GM12878 (cell line): Measurements from ENCODE around the gene NR6A1. TPM values are rescaled to one million over a fixed set of nuclear protein-coding genes. Genes with fewer than 3 reads are reported as not detected.

Experiments
- ATAC-seq: fragments of 200-7000 bp; cut with Tn5 transposase; 3 replicates; pipeline ENCODE4 v1.9.1; 2020; ENCODE audit warnings: mild to moderate bottlenecking, moderate library complexity
- BruUV-seq: library from RNA; stranded (reverse); fragments of 400-500 nt; replicated peaks from 2 replicates; lab custom pipeline; 2021; lab: Mats Ljungman, UMichigan
- CTCF ChIA-PET: fragments of 300-600 bp; sonication (Branson Sonifier 250); formaldehyde crosslinking; extraction: SDS; loops from one replicate; lab custom pipeline; 2021; ENCODE audit warnings: inconsistent platforms; lab: Yijun Ruan, JAX
- POLR2A ChIA-PET: fragments of 350-600 bp; formaldehyde crosslinking; extraction: SDS; loops from one replicate; lab custom pipeline; 2021; ENCODE audit warnings: inconsistent platforms; lab: Charles Lee
- RAD21 ChIA-PET: fragments of 300-600 bp; sonication (Branson Sonifier 250); formaldehyde crosslinking; loops from one replicate; lab custom pipeline; 2023; ENCODE audit warnings: antibody characterized with exemption; ENCODE audit not compliant: unreplicated experiment; lab: Charles Lee
- SMC1A ChIA-PET: fragments of 300-600 bp; sonication (Branson Sonifier 250); formaldehyde crosslinking; loops from one replicate; lab custom pipeline; 2023; ENCODE audit not compliant: unreplicated experiment, uncharacterized antibody; lab: Charles Lee
- DNase-seq: peaks from one replicate; pipeline ENCODE4 v3.0.0-alpha.2; 2011; ENCODE audit warnings: low read depth, low spot score
- FAIRE-seq: peaks from 3 replicates; lab custom pipeline; 2011; peaks lifted over from hg19 to GRCh38; lab: Jason Lieb, UNC
- H2AFZ ChIP-seq: 2 replicates; pipeline ENCODE4 v1.6.0; 2011; ENCODE audit warnings: low read depth, low read length, control low read depth; ENCODE audit not compliant: control insufficient read depth
- H3K27ac ChIP-seq: 2 replicates; pipeline ENCODE4 v1.5.1; 2011; ENCODE audit warnings: control low read depth; ENCODE audit not compliant: control insufficient read depth, insufficient read depth
- H3K27me3 ChIP-seq, 2 experiments: replicated peaks in 1 of 2; 2 replicates each; pipeline versions ENCODE4 v1.6.0 to v1.6.1; 2011; ENCODE audit warnings: low read length in 1 of 2; ENCODE audit not compliant: control insufficient read depth in 2 of 2, insufficient read depth in 2 of 2
- H3K36me3 ChIP-seq, 2 experiments: 2 replicates each; pipeline ENCODE4 v1.5.1; 2011; ENCODE audit warnings: low read length in 1 of 2; ENCODE audit not compliant: control insufficient read depth in 2 of 2, insufficient read depth in 2 of 2
- H3K4me1 ChIP-seq: 2 replicates; pipeline ENCODE4 v1.6.1; 2011; ENCODE audit warnings: mild to moderate bottlenecking, low read length, moderate library complexity, mixed read lengths; ENCODE audit not compliant: control insufficient read depth, insufficient read depth
- H3K4me2 ChIP-seq: 2 replicates; pipeline ENCODE4 v1.6.0; 2011; ENCODE audit warnings: control low read depth; ENCODE audit not compliant: control insufficient read depth, insufficient read depth
- H3K4me3 ChIP-seq: fragments of 200-600 bp; sonication (generic); 2 replicates; pipeline ENCODE4 v1.5.1; 2016
- H3K79me2 ChIP-seq: 2 replicates; pipeline ENCODE4 v1.6.0; 2011; ENCODE audit warnings: low read length; ENCODE audit not compliant: control insufficient read depth, insufficient read depth
- H3K9ac ChIP-seq: 2 replicates; pipeline ENCODE4 v1.8.0; 2011; ENCODE audit warnings: low read length, control low read depth, mixed read lengths; ENCODE audit not compliant: control insufficient read depth, insufficient read depth
- H3K9me3 ChIP-seq: replicated peaks from 3 replicates; pipeline ENCODE4 v1.5.1; 2011; ENCODE audit warnings: mild to moderate bottlenecking, low read length; ENCODE audit not compliant: control insufficient read depth, insufficient read depth
- H4K20me1 ChIP-seq: 2 replicates; pipeline ENCODE4 v1.6.0; 2011; ENCODE audit not compliant: control insufficient read depth, insufficient read depth
- ESRRA ChIP-seq: IDR thresholded peaks from 2 replicates; pipeline ENCODE4 v1.6.1; 2012; ENCODE audit warnings: mild to moderate bottlenecking, low read length, improper control_type of control experiment
- ETV6 ChIP-seq, 2 experiments: fragments of 450-650 bp in 1 of 2; IDR thresholded peaks in 1 of 2; conservative IDR thresholded peaks in 1 of 2; 2 replicates each; pipeline ENCODE4 v1.6.1; 2014; ENCODE audit warnings: antibody characterized with exemption in 1 of 2, borderline replicate concordance in 1 of 2, low read depth in 1 of 2, mild to moderate bottlenecking in 1 of 2, moderate library complexity in 1 of 2
- JUND ChIP-seq: IDR thresholded peaks from 2 replicates; pipeline ENCODE4 v1.6.1; 2012; ENCODE audit warnings: low read depth, mild to moderate bottlenecking, low read length, improper control_type of control experiment, moderate library complexity
- PAX5 ChIP-seq: IDR thresholded peaks from 2 replicates; pipeline ENCODE4 v1.6.1; 2011; ENCODE audit warnings: low read depth, low read length, borderline replicate concordance
- RCOR1 ChIP-seq: conservative IDR thresholded peaks from 2 replicates; pipeline ENCODE4 v1.6.1; 2012; ENCODE audit warnings: low read depth, low read length, improper control_type of control experiment
- SIX5 ChIP-seq: IDR thresholded peaks from 2 replicates; pipeline ENCODE4 v1.6.1; 2011; ENCODE audit warnings: mild to moderate bottlenecking, low read depth, low read length, moderate library complexity; ENCODE audit not compliant: severe bottlenecking
- TAF1 ChIP-seq: IDR thresholded peaks from 2 replicates; pipeline ENCODE4 v1.6.1; 2011; ENCODE audit warnings: mild to moderate bottlenecking, low read depth, low read length, borderline replicate concordance
- TBL1XR1 ChIP-seq: IDR thresholded peaks from 2 replicates; pipeline ENCODE4 v1.6.1; 2012; ENCODE audit warnings: low read depth, low read length, improper control_type of control experiment
- ZNF384 ChIP-seq: IDR thresholded peaks from 2 replicates; pipeline ENCODE4 v1.6.1; 2012; ENCODE audit warnings: low read depth, mild to moderate bottlenecking, low read length, improper control_type of control experiment, borderline replicate concordance
- WGBS: methylation state at CpG from one replicate; pipeline ENCODE4 v1.1.6; 2016; ENCODE audit warnings: low lambda C conversion rate; ENCODE audit not compliant: insufficient replicate concordance, insufficient coverage; ENCODE audit errors: missing lambda C conversion rate; 5-methylcytosine and 5-hydroxymethylcytosine counted together
- in situ Hi-C: fragments of 300-500 bp; cut with MboI; formaldehyde crosslinking; loops from 9 replicates; pipeline ENCODE4 v1.14.3; 2018; ENCODE audit warnings: mixed read lengths
- intact Hi-C: fragments of 100-400 bp; cut with micrococcal nuclease; formaldehyde crosslinking; loops from one replicate; pipeline ENCODE4 v1.14.2; 2022; ENCODE audit not compliant: unreplicated experiment
- polyA plus RNA-seq, 11 experiments: library from polyadenylated mRNA; depleted of rRNA in 4 of 11; unstranded in 6 of 11; stranded (reverse) in 5 of 11; fragments of >200 nt; fragmentation: Nextera tagmentation in 4 of 11; fragmentation: Illumina TruSeq in 1 of 11; extraction: Ambion mirVana in 4 of 11; extraction: Trizol in 1 of 11; gene quantifications; 1 replicate in 1 of 11; 2 replicates in 10 of 11; pipeline versions ENCODE4 v1.2.1 to v1.2.3, GENCODE V29; 2011 to 2016; ENCODE audit warnings: inconsistent platforms in 2 of 11, missing spikeins in 2 of 11, low read depth in 1 of 11
- total RNA-seq, 4 experiments: library from RNA; depleted of rRNA in 3 of 4; stranded (reverse); fragments of >200 nt in 3 of 4; fragmentation: Illumina TruSeq in 1 of 4; extraction: Trizol in 1 of 4; gene quantifications; 2 replicates each; pipeline versions ENCODE4 v1.2.1 to v1.2.3, GENCODE V29; 2013 to 2021
- TF ChIP-seq, protein P1 (sequence below): IDR thresholded peaks from 2 replicates; pipeline ENCODE4 v1.6.1; 2011; ENCODE audit warnings: borderline replicate concordance, low read depth, mild to moderate bottlenecking, moderate library complexity, low read length; ENCODE audit not compliant: insufficient read depth, poor library complexity, severe bottlenecking
- TF ChIP-seq, protein P2 (sequence below): IDR thresholded peaks from 2 replicates; pipeline ENCODE4 v1.6.1; 2011; ENCODE audit warnings: mild to moderate bottlenecking, low read depth, low read length, moderate library complexity; ENCODE audit not compliant: insufficient replicate concordance
- TF ChIP-seq, protein P3 (sequence below): IDR thresholded peaks from 2 replicates; pipeline ENCODE4 v1.6.1; 2011; ENCODE audit warnings: low read depth, mild to moderate bottlenecking, low read length, moderate library complexity, borderline replicate concordance; ENCODE audit errors: extremely low read depth
- TF ChIP-seq, protein P4 (sequence below): fragments of 150-350 bp; IDR thresholded peaks from 2 replicates; pipeline ENCODE4 v1.6.1; 2016; ENCODE audit warnings: low read depth, low read length

The NR6A1 gene
- total and polyA plus RNA-seq, 10 of the 15 experiments (the other 5 are each of a cell fraction or from before 2014, with no cell fraction given), result 1.2 to 9.2 (median 4.6) TPM

DNA sequence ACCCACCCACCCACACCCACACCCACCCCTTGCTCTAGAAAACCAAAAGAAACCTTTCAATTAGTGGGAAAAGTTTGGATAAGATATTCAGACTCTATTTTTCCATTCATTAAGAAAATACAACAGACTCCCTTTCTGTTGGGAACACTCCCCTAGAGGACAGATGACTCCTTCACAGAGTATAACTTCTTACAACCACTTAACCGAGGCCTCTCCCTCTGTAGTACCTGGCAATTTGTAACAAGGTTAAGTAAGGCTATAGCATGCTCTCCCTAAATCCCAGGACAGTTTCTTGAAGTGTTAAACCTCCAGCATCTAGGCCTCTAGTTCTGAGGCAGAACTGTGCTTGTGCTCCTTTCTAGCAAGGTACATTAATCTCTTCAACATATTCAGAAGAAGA is 188.0 kb downstream of the NR6A1 start:
- no peak for FAIRE-seq
- Histone ChIP-seq H3K4me3 (no peak overlapping the region), H4K20me1 (no peaks in the 10 kb centered on the region), H3K27ac (no peak overlapping the region), H3K9me3 (no peaks in the 10 kb centered on the region), H3K4me2 (no peak overlapping the region), H3K4me1 (no peaks in the 10 kb centered on the region), H3K79me2 (no peaks in the 10 kb centered on the region), H2AFZ (no peak overlapping the region), H3K36me3 (no peaks in the 10 kb centered on the region), H3K9ac (no peak overlapping the region), H3K27me3 (no peaks in the 10 kb centered on the region)
- ChIA-PET CTCF (no interaction called here), SMC1A (no interaction called here), POLR2A (no interaction called here), RAD21 (no interaction called here)
- no peak for TF ChIP-seq SIX5
- no peak for TF ChIP-seq PAX5
- no peak for TF ChIP-seq JUND
- TF ChIP-seq, protein P1, sequence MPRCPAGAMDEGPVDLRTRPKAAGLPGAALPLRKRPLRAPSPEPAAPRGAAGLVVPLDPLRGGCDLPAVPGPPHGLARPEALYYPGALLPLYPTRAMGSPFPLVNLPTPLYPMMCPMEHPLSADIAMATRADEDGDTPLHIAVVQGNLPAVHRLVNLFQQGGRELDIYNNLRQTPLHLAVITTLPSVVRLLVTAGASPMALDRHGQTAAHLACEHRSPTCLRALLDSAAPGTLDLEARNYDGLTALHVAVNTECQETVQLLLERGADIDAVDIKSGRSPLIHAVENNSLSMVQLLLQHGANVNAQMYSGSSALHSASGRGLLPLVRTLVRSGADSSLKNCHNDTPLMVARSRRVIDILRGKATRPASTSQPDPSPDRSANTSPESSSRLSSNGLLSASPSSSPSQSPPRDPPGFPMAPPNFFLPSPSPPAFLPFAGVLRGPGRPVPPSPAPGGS, result no peak
- TF ChIP-seq ESRRA, result no peak
- no peak for TF ChIP-seq ZNF384
- TF ChIP-seq, protein P2, sequence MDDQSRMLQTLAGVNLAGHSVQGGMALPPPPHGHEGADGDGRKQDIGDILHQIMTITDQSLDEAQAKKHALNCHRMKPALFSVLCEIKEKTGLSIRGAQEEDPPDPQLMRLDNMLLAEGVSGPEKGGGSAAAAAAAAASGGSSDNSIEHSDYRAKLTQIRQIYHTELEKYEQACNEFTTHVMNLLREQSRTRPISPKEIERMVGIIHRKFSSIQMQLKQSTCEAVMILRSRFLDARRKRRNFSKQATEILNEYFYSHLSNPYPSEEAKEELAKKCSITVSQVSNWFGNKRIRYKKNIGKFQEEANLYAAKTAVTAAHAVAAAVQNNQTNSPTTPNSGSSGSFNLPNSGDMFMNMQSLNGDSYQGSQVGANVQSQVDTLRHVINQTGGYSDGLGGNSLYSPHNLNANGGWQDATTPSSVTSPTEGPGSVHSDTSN, result no peak
- TF ChIP-seq, protein P3, sequence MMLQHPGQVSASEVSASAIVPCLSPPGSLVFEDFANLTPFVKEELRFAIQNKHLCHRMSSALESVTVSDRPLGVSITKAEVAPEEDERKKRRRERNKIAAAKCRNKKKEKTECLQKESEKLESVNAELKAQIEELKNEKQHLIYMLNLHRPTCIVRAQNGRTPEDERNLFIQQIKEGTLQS, result no peak
- no peak for TF ChIP-seq TBL1XR1
- TF ChIP-seq ETV6 (conservative IDR thresholded peaks at IDR 0.05 in 1 of 2, IDR thresholded peaks at IDR 0.05 in 1 of 2; ENCODE audit: borderline replicate concordance in 1 of 2, low read depth in 1 of 2), result no peak
- no peak for TF ChIP-seq TAF1
- no peak for TF ChIP-seq RCOR1
- TF ChIP-seq, protein P4, sequence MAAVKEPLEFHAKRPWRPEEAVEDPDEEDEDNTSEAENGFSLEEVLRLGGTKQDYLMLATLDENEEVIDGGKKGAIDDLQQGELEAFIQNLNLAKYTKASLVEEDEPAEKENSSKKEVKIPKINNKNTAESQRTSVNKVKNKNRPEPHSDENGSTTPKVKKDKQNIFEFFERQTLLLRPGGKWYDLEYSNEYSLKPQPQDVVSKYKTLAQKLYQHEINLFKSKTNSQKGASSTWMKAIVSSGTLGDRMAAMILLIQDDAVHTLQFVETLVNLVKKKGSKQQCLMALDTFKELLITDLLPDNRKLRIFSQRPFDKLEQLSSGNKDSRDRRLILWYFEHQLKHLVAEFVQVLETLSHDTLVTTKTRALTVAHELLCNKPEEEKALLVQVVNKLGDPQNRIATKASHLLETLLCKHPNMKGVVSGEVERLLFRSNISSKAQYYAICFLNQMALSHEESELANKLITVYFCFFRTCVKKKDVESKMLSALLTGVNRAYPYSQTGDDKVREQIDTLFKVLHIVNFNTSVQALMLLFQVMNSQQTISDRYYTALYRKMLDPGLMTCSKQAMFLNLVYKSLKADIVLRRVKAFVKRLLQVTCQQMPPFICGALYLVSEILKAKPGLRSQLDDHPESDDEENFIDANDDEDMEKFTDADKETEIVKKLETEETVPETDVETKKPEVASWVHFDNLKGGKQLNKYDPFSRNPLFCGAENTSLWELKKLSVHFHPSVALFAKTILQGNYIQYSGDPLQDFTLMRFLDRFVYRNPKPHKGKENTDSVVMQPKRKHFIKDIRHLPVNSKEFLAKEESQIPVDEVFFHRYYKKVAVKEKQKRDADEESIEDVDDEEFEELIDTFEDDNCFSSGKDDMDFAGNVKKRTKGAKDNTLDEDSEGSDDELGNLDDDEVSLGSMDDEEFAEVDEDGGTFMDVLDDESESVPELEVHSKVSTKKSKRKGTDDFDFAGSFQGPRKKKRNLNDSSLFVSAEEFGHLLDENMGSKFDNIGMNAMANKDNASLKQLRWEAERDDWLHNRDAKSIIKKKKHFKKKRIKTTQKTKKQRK, result no peak
- intact Hi-C loops, result no loop called here
- ATAC-seq, result no peak
- BruUV-seq, result no TSS peak
- in situ Hi-C loops, result no loop called here
- DNase-seq, result no peak
- 68% methylated on average over 1 of the region's 1 CpG for WGBS
